ENCODE measurements around the gene CTDSPL. TPM values are rescaled to one million over a fixed set of nuclear protein-coding genes. Genes with fewer than 3 reads are reported as not detected.

Gene CTDSPL
- total and polyA plus RNA-seq, 2 of the 8 experiments (the other 6 are each of a cell fraction or from before 2014, with no cell fraction given) = 20.3 to 42.2 TPM

DNA sequence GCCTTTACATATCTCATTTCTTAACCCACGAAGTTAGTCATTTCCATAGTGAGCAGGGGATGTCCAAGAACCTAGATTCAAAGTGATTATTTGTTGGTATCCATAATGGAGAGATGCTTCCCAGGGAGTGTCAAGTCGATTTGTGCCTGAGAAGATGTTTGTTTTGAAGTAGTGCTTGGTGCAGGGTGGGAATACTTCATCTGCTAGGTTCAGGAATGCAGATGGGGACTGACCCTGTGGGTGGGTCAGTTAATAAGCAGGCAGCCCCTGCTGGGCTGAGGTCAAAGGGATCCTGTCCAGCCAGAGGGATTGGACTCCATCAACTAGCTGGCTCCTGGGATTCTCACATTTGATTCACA is 84.8 kb downstream of the CTDSPL start:
- Histone ChIP-seq H3K27ac (ENCODE audit: low read depth, low read length) (no peak overlapping the region), H2BK20ac (ENCODE audit: low read length) (no peak overlapping the region), H3K36me3 (ENCODE audit: control insufficient read depth in 2 of 4, insufficient read depth in 4 of 4, low read length in 3 of 4) (no peaks in the 10 kb centered on the region), H3K79me2 (ENCODE audit: control insufficient read depth in 1 of 2, insufficient read depth in 2 of 2, low read length in 2 of 2) (no peaks in the 10 kb centered on the region), H3K23me2 (ENCODE audit: low read depth, low read length) (no peaks in the 10 kb centered on the region), H2BK15ac (ENCODE audit: low read length) (no peak overlapping the region), H3K4me3 (ENCODE audit: extremely low read depth in 1 of 4, insufficient read depth in 2 of 4, low read depth in 3 of 4, low read length in 4 of 4) (no peak overlapping the region), H2BK12ac (ENCODE audit: low read depth, low read length) (peak overlapping the region; percentile 11; the same call in 1 of the 2 replicates), H3K14ac (ENCODE audit: insufficient read length) (no peak overlapping the region), H4K91ac (replicated peaks; ENCODE audit: insufficient read length, low read length) (no peak overlapping the region), H3K79me1 (ENCODE audit: low read depth, low read length) (no peaks in the 10 kb centered on the region; the same call in 1 of the 2 replicates), H4K5ac (ENCODE audit: insufficient read length, low read depth, low read length) (no peak overlapping the region), H4K20me1 (replicated peaks in 1 of 2; ENCODE audit: control insufficient read depth in 1 of 2, insufficient read depth in 2 of 2, low read length in 2 of 2) (peaks cover 0 to 3% of the 10 kb centered on the region in 2 experiments), H2BK5ac (ENCODE audit: low read depth, low read length) (no peak overlapping the region), H2AFZ (ENCODE audit: low read length) (no peak overlapping the region), H3K23ac (ENCODE audit: insufficient read length) (no peak overlapping the region), H4K8ac (ENCODE audit: extremely low read depth, insufficient read depth, low read length) (no peak overlapping the region), H3K9ac (replicated peaks in 1 of 4; ENCODE audit: extremely low read depth in 1 of 4, low read depth in 3 of 4, low read length in 3 of 4) (no peak overlapping the region), H3K27me3 (replicated peaks in 1 of 4; ENCODE audit: control insufficient read depth in 3 of 4, extremely low read depth in 1 of 4, insufficient read depth in 3 of 4, low read length in 3 of 4) (no peaks in the 10 kb centered on the region), H3K9me3 (ENCODE audit: insufficient read depth in 2 of 2, low read depth in 1 of 2, low read length in 1 of 2) (no peaks in the 10 kb centered on the region), H2BK120ac (replicated peaks; ENCODE audit: low read depth, low read length) (no peak overlapping the region), H2AK5ac (ENCODE audit: low read depth, low read length) (no peak overlapping the region), H3K56ac (replicated peaks; ENCODE audit: insufficient read length, low read depth, low read length) (no peak overlapping the region), H3K4ac (replicated peaks; ENCODE audit: insufficient read length, low read depth, low read length) (no peak overlapping the region), H3K4me1 (replicated peaks in 1 of 4; ENCODE audit: control insufficient read depth in 3 of 4, insufficient read depth in 4 of 4, low read length in 3 of 4) (peaks cover 0 to 6% (median 2%) of the 10 kb centered on the region in 4 experiments; a peak in 3 of 7 replicates), H3K4me2 (ENCODE audit: insufficient read depth in 1 of 2, low read depth in 2 of 2, low read length in 2 of 2) (no peak overlapping the region), H3K18ac (ENCODE audit: extremely low read depth, low read length) (0 out of 2 replicates have a peak overlapping the region, but pooled peaks have one; percentile 38)
- no peak for DNase-seq (ENCODE audit: low read depth in 1 of 2, low spot score in 2 of 2)
- FAIRE-seq = no peak
- 66% methylated on average over 2 of the region's 2 CpGs; no CpG with 5 or more reads in 1 of the 2 experiments for whole genome bisulfite sequencing, 2 experiments (ENCODE audit: extremely low coverage in 1 of 2, insufficient coverage in 1 of 2, insufficient read length in 1 of 2, insufficient replicate concordance in 2 of 2, low coverage in 1 of 2, low lambda C conversion rate in 2 of 2, missing lambda C conversion rate in 1 of 2)
- CTCF ChIA-PET (ENCODE audit: partially characterized antibody) = interaction anchor here (0.6 to 3.0 kb wide), 7 partner anchors 9 to 94 kb away, joined by 3 to 13 read pairs (median 6); no protein-coding TSS in a partner anchor
- POLR2A ChIA-PET (ENCODE audit: partially characterized antibody) = no interaction called here
- TF ChIP-seq SIN3A (conservative IDR thresholded peaks at IDR 0.05 in 1 of 2, IDR thresholded peaks at IDR 0.05 in 1 of 2; ENCODE audit: low read depth in 1 of 2, low read length in 2 of 2) (no peak), HDAC6 (IDR thresholded peaks at IDR 0.05; ENCODE audit: low read depth, low read length) (no peak), SIX5 (IDR thresholded peaks at IDR 0.05; ENCODE audit: low read depth, low read length) (no peak), SP1 (IDR thresholded peaks at IDR 0.05; ENCODE audit: low read depth, low read length) (no peak), RBBP5 (IDR thresholded peaks at IDR 0.05; ENCODE audit: borderline replicate concordance, low read depth, low read length) (no peak), JUN (IDR thresholded peaks at IDR 0.05; ENCODE audit: low read depth, low read length) (no peak), RAD21 (IDR thresholded peaks at IDR 0.05 in 1 of 2, conservative IDR thresholded peaks at IDR 0.05 in 1 of 2; ENCODE audit: low read depth in 2 of 2, low read length in 2 of 2) (no peak), TCF12 (IDR thresholded peaks at IDR 0.05; ENCODE audit: low read depth, low read length) (no peak), BRCA1 (IDR thresholded peaks at IDR 0.05; ENCODE audit: low read depth, low read length) (no peak), TAF7 (optimal IDR thresholded peaks at IDR 0.05; ENCODE audit: borderline replicate concordance, low read depth, low read length) (no peak), KDM4A (IDR thresholded peaks at IDR 0.05; ENCODE audit: low read depth, low read length, severe bottlenecking) (no peak), FOSL1 (IDR thresholded peaks at IDR 0.05; ENCODE audit: insufficient read depth, low read depth, low read length) (no peak), PHF8 (conservative IDR thresholded peaks at IDR 0.05; ENCODE audit: low read depth, low read length) (no peak), ZNF274 (IDR thresholded peaks at IDR 0.05; ENCODE audit: borderline replicate concordance, extremely low read depth, low read length) (no peak), POLR2AphosphoS5 (IDR thresholded peaks at IDR 0.05; ENCODE audit: low read depth, low read length) (no peak)
